Activated naive CD8-positive, alpha-beta T cell treated with anti-CD3 and anti-CD28 coated beads for 36 hours (primary cell): ENCODE measurements around the gene BLCAP. TPM values are rescaled to one million over a fixed set of nuclear protein-coding genes. Genes with fewer than 3 reads are reported as not detected.
"Not testable (repeated sequence)": the region's sequence is repeated elsewhere in the genome, so short reads cannot be mapped to it uniquely, and the experiment has no call there.

Experiments
- DNase-seq: peaks from one replicate; pipeline ENCODE4 v3.0.0; 2021
- H3K27ac Mint-ChIP-seq: one replicate; pipeline ENCODE4 v1.8.0; 2022; ENCODE audit warnings: mild to moderate bottlenecking, moderate library complexity, mixed read lengths
- H3K27me3 Mint-ChIP-seq: one replicate; pipeline ENCODE4 v1.8.0; 2022; ENCODE audit warnings: mild to moderate bottlenecking, mixed read lengths
- H3K36me3 Mint-ChIP-seq: one replicate; pipeline ENCODE4 v1.8.0; 2021; ENCODE audit warnings: mild to moderate bottlenecking, mixed read lengths
- H3K4me1 Mint-ChIP-seq: one replicate; pipeline ENCODE4 v1.8.0; 2021; ENCODE audit warnings: mixed read lengths
- H3K4me3 Mint-ChIP-seq: one replicate; pipeline ENCODE4 v1.8.0; 2022; ENCODE audit warnings: mild to moderate bottlenecking, moderate library complexity, mixed read lengths
- H3K9me3 Mint-ChIP-seq: one replicate; pipeline ENCODE4 v1.8.0; 2022; ENCODE audit warnings: mixed read lengths
- total RNA-seq, 2 experiments: library from RNA; stranded (reverse); gene quantifications; one replicate each; pipeline ENCODE4 v1.2.3, GENCODE V29; 2021

The BLCAP gene
- total RNA-seq, 2 experiments from 2014 or later: 29.4 to 30.9 TPM

DNA sequence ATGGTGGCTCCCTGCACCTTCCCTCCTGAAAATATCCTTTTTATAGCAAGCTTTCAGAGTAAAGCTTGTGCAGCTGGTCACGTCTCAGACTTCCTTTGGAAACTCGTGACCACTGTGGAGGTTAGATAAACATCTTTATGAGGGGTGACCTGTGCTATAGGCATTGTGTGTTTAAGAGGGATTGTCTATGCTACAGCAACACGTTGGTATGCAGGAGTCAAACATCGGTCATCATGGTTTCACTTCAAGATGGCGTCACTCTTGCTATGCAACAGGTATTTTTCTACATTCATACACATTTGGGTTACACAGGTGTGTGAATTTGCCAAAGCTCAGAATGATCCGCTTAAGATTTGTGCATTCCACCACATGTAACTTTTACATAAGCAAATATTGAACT lies 14.6 kb upstream of the BLCAP start:
- no peaks in the 10 kb centered on the region for H3K9me3 Mint-ChIP-seq
- DNase-seq: no peak
- no peak overlapping the region for H3K27ac Mint-ChIP-seq
- no peak overlapping the region for H3K4me3 Mint-ChIP-seq
- H3K27me3 Mint-ChIP-seq: peaks cover 18% of the 10 kb centered on the region
- no peaks in the 10 kb centered on the region for H3K36me3 Mint-ChIP-seq
- no peaks in the 10 kb centered on the region for H3K4me1 Mint-ChIP-seq

DNA sequence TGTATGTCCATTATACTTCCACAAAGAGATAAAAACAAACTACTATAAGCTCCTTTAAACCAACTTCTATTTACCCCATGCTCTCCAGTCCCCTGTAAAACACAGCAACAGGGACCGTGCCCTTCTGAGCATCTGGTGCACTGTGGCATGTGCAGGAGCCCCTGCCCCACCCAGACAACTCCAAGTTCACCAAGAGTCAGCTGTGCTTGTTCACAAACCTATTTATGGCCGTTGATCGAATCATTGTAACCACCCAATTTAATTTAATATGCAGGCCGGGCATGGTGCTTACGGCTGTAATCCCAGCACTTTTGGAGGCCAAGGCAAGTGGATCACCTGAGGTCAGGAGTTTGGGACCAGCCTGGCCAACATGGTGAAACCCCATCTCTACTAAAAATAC lies 13.7 kb upstream of the BLCAP start:
- no peaks in the 10 kb centered on the region for H3K4me1 Mint-ChIP-seq
- no peaks in the 10 kb centered on the region for H3K36me3 Mint-ChIP-seq
- H3K27me3 Mint-ChIP-seq: peaks cover 22% of the 10 kb centered on the region
- no peak for DNase-seq
- H3K9me3 Mint-ChIP-seq: no peaks in the 10 kb centered on the region
- no peak overlapping the region for H3K27ac Mint-ChIP-seq
- no peak overlapping the region for H3K4me3 Mint-ChIP-seq

DNA sequence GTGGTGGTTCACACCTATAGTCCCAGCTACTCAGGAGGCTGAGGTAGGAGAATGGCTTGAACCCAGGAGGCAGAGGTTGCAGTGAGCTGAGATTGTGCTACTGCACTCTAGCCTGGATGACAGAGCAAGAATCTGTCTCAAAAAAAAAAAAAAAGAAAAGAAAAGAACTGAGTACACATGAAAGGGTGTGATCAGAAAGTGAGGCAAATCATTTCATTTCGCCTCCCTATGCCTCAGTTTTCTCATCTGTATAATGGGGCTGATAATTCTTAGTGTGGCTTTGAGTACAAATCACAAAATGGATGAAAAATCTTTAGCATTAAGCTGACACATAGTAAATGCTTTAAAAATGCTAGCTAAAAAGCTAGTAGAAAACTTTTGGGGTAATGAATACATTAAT lies 13.2 kb upstream of the BLCAP start:
- H3K9me3 Mint-ChIP-seq, H3K4me1 Mint-ChIP-seq, H3K27ac Mint-ChIP-seq, H3K4me3 Mint-ChIP-seq, DNase-seq, H3K36me3 Mint-ChIP-seq: not testable (repeated sequence)
- H3K27me3 Mint-ChIP-seq: peaks cover 22% of the 10 kb centered on the region

DNA sequence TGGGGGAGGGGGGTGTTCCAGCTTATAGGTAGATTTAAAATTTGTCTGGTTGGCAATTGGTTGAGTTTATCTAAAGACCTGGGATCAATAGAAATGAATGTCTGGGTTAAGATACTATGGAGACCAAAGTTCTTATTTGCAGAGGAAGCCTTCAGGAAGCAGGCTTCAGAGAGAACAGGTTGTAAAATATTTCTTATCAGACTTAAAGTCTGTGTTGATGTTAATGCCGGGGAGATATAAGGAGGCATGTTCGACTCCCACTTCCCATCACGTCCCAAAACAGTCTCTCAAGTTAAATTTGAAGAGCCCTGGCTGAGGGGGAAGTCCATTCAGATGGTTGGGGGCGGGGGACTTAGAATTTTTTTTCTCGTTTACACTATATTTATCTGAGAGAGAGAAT lies 12.3 kb upstream of the BLCAP start:
- H3K9me3 Mint-ChIP-seq: no peaks in the 10 kb centered on the region
- H3K27me3 Mint-ChIP-seq: peaks cover 22% of the 10 kb centered on the region
- H3K27ac Mint-ChIP-seq: no peak overlapping the region
- peaks cover 5% of the 10 kb centered on the region for H3K4me1 Mint-ChIP-seq
- no peak for DNase-seq
- no peak overlapping the region for H3K4me3 Mint-ChIP-seq
- no peaks in the 10 kb centered on the region for H3K36me3 Mint-ChIP-seq

DNA sequence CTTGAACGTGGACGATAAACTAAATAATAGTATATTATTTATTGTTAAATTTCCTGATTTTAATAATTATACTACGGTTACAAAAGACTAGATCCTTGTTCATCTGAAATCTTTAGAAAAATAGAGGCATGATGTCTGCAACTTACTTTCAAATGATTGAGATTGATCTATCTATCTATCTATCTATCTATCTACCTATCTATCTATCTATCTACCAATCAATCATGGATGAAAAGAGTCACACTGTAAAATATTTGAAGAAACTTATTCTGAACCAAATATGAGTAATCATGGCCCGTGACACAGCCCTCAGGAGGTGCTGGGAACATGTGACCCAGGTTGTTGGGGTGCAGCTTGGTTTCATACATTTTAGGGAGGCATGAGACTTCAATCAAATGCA lies 11.7 kb upstream of the BLCAP start:
- Mint-ChIP-seq H3K4me3 (no peak overlapping the region), H3K36me3 (no peaks in the 10 kb centered on the region), H3K27me3 (peaks cover 22% of the 10 kb centered on the region), H3K27ac (no peak overlapping the region), H3K9me3 (no peaks in the 10 kb centered on the region), H3K4me1 (peaks cover 9% of the 10 kb centered on the region)
- no peak for DNase-seq

DNA sequence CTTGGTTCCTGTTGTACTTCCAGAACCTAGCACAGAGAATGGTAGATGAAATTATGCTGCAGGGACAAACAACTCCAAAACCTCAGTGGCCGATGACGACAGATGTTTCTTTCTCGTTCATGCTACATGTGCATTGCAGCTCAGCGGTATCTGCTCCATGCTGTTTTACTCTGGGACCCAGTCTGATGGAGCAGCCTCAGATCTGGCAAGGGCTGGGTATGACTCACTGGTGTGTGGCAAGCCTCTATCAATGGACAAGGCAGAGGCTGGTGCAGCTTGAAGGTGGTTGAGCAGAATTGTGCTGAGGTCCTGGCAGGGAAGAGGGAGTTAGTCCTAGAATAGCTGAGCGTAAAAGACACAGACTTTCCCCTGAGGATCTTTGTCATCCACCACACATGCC lies 10.3 kb upstream of the BLCAP start:
- Mint-ChIP-seq H3K9me3 (no peaks in the 10 kb centered on the region), H3K4me3 (no peak overlapping the region), H3K36me3 (no peaks in the 10 kb centered on the region), H3K4me1 (peaks cover 12% of the 10 kb centered on the region), H3K27me3 (peaks cover 17% of the 10 kb centered on the region), H3K27ac (no peak overlapping the region)
- no peak for DNase-seq

DNA sequence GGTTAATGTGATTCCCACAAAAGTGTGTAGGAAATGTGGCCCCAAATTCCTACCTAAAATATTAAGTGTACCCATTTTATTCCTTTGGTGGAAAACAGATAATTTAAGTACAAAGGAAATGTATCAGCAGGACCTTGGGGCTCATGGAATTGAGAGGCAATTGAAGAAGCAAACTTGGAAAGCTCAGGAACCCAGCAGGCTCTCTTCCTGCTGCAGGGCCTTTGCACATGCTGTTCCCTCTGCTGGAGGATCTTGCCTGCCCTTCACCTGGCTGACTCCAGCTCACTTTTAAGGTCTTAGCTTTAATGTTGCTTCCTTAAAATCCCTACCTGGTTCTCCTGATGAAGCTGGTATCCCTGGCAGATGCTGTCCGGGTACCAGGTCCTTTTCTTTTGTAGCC lies 9.8 kb upstream of the BLCAP start:
- Mint-ChIP-seq H3K27me3 (peaks cover 17% of the 10 kb centered on the region), H3K27ac (no peak overlapping the region), H3K4me3 (no peak overlapping the region), H3K4me1 (peaks cover 12% of the 10 kb centered on the region), H3K9me3 (no peaks in the 10 kb centered on the region), H3K36me3 (no peaks in the 10 kb centered on the region)
- no peak for DNase-seq

DNA sequence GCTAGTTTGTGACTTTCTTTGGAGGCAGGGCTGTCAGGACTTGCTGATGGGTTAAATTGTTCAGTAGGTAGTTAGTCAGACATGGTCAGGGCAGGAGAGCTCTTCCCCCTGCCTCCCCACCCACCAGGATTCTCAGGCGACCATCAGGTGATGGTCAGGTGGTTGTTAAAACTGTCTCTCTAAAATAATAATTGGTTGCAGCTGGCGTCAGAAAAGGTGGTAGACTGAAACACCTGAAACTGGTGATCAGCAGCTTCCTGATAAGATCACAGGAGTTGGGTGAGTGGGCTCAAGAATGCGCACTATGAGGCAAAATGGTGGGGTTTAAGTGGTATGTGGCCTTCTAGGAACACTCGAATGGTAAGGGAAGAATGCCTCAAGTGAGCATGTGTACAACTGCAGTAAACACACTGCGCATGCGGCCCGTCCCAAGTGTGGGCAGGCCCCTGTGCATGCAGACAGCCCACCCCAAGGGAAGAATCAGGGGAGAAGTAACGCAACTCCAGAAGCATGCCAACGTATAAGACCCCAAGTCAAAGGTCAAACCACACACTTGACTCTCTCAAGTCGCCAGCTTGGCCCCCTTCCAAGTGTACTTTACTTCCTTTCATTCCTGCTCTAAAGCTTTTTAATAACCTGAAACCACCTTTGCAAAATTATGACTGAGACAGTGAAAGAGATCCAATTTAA lies 7.9 kb upstream of the BLCAP start:
- peaks cover 17% of the 10 kb centered on the region for H3K27me3 Mint-ChIP-seq
- peaks cover 12% of the 10 kb centered on the region for H3K4me1 Mint-ChIP-seq
- H3K4me3 Mint-ChIP-seq: no peak overlapping the region
- no peaks in the 10 kb centered on the region for H3K36me3 Mint-ChIP-seq
- no peak overlapping the region for H3K27ac Mint-ChIP-seq
- DNase-seq: no peak
- H3K9me3 Mint-ChIP-seq: no peaks in the 10 kb centered on the region

DNA sequence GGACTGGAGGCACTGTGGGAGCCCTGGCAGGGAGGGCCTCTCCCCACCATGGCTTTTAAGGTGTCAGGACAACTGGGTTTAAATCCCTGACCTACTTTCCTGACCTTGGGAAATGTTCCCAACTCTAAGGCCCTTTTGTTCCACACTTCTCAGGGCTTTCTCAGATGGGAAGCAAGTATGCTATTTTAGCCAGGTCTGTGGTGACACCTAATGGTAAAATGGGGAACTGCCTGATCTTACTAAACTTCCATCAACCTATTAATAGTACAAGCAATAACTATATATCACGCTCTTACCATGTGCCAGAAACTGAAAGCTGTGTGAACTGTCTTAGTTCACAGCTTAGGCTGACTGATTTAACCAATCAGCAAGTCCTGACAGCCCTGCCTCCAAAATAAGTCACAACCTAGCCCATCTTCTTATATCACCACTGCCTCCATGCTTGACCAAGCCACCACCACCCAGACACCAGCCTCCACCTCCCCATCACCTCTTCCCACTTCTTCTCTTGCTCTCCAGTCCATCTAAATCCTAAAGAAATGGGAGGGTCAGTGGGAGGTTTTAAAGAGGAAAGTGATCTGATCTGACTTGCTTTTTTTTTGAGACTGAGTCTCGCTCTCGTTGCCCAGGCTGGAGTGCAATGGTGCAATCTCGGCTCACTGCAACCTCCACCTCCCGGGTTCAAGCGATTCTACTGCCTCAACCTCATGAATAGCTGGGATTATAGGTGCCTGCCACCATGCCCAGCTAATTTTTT lies 6.9 kb upstream of the BLCAP start:
- no peaks in the 10 kb centered on the region for H3K9me3 Mint-ChIP-seq
- peak overlapping the region; percentile 13 for H3K4me3 Mint-ChIP-seq
- no peaks in the 10 kb centered on the region for H3K36me3 Mint-ChIP-seq
- H3K27ac Mint-ChIP-seq: no peak overlapping the region
- peaks cover 17% of the 10 kb centered on the region for H3K27me3 Mint-ChIP-seq
- H3K4me1 Mint-ChIP-seq: peaks cover 12% of the 10 kb centered on the region
- DNase-seq: peak; percentile 31

DNA sequence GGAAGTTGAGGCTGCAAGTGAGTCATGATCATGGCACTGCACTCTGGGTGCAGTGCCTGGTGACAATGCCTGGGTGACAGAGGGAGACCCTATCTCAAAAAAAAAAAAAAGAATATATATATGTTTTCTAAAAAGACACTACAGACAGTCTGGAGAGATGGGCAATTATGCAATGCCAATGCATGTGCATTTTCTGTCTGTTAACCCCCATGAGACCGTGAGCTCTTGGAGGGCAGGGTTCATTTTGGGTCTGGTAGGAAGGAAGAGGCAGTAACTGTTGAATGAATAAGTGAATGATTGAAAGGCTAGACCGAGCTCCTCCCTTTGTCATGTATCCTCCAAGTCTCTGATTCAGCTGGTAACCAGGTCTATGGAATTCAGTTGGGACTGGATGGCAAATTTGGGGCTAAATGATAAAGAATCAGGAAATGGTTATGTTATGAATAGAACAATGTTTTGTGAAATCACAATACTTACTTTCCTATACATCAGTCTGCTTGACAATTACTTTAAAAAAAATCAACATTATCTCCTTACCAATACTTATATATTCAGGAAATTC lies 5.6 kb upstream of the BLCAP start:
- Mint-ChIP-seq H3K9me3 (no peaks in the 10 kb centered on the region), H3K27me3 (peaks cover 9% of the 10 kb centered on the region), H3K36me3 (no peaks in the 10 kb centered on the region), H3K4me3 (no peak overlapping the region), H3K27ac (no peak overlapping the region), H3K4me1 (peaks cover 20% of the 10 kb centered on the region)
- DNase-seq: no peak

DNA sequence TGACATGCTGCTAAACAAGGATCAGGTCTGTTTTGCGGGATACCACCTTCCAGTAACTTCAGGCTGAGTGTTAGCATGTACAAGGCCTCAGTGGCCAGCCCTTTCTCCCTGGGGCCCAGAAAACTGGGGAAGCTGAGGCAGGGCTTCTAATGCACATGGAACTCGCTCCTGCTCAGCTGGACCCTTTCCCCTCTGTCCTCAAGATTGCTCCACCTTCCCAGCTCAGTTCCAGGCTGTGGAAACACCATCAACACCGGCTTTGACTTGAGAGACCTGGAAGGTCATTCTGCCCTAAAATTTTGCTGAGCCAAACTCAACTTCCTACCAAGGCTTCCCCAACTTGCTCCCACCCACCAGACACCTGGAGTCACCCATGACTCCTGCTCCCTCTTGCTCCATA lies 4.2 kb upstream of the BLCAP start:
- H3K9me3 Mint-ChIP-seq: no peaks in the 10 kb centered on the region
- H3K4me1 Mint-ChIP-seq: peaks cover 22% of the 10 kb centered on the region
- no peak overlapping the region for H3K27ac Mint-ChIP-seq
- DNase-seq: no peak
- H3K27me3 Mint-ChIP-seq: peaks cover 2% of the 10 kb centered on the region
- H3K4me3 Mint-ChIP-seq: no peak overlapping the region
- no peaks in the 10 kb centered on the region for H3K36me3 Mint-ChIP-seq

DNA sequence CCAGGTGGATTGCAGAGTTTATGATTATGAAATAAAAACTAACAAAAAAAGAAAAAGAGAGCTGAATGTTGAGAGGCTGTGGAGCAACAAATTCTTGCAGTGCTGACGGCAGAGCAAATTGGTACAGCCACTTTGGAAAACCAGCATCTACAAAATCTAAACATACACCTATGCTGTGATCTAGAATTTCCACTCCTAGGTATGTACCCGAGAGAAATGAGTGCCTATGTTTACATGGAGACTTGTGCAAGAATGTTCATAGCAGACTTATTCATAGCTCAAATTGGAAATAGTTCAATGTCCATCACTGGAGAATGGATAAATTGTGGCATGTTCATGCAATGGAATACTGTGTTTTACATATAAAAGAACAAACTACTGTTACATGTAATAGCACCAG lies 3.0 kb upstream of the BLCAP start:
- DNase-seq: no peak
- no peaks in the 10 kb centered on the region for H3K27me3 Mint-ChIP-seq
- H3K27ac Mint-ChIP-seq: no peak overlapping the region
- H3K36me3 Mint-ChIP-seq: peaks cover 3% of the 10 kb centered on the region
- H3K4me3 Mint-ChIP-seq: no peak overlapping the region
- H3K9me3 Mint-ChIP-seq: no peaks in the 10 kb centered on the region
- peaks cover 32% of the 10 kb centered on the region for H3K4me1 Mint-ChIP-seq

DNA sequence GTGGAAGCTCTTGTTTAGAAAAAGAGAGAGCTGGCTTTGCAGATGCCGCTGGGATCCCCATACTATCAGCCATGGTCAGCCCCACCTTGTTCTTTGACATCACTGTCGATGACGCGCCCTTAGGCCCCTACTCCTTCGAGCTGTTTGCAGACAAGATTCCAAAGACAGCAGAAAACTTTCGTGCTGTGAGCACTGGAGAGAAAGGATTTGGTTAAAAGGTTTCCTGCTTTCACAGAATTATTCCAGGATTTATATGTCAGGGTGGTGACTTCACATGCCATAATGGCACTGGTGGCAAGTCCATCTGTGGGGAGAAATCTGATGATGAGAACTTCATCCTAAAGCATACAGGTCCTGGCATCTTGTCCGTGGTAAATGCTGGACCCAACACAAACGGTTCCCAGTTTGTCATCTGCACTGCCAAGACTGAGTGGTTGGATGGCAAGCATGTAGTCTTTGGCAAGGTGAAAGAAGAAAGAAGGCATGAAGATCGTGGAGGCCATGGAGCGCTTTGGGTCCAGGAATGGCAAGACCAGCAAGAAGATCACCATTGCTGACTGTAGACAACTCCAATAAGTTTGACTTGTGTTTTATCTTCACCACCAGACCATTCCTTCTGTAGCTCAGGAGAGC lies 2.4 kb upstream of the BLCAP start:
- no peak for DNase-seq

DNA sequence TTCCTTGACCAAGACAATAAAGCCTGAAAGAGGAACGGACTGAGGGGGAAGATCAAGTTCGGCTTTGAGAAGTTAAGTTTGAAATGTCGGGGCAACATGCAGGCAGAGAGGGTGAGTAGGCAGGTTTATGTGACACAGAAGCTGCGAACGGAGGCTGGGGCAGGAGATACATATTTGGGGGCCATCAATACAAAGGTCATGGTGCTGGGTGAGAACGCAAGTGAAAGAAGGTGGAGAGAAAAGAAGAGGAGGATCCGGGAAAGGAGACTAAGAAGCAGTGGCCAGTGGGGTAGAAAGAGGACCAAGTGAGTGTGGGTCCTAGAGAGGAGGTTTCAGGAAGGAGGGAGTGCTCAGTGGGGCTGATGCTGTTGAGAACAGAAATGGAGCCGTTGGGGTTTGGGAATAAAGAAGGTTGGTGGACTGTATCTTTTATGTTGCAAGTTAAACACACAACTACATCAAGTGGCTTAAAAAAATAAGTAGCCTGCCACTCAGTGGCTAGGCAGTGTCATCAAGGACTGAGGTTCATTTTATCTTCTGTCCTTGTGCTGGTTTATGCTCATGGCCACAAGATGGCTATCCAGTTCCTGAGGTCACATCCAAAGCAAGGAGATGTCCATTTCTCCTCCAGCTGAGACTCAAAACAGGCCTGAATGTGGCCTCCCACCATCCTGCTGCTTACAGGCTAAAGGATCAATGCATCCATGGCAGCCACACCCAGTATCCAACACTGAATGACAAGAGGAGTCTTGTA lies 1.7 kb upstream of the BLCAP start:
- Mint-ChIP-seq H3K36me3 (peaks cover 5% of the 10 kb centered on the region), H3K4me1 (peaks cover 36% of the 10 kb centered on the region), H3K27ac (no peak overlapping the region), H3K9me3 (no peaks in the 10 kb centered on the region), H3K4me3 (peak overlapping the region; percentile 92), H3K27me3 (no peaks in the 10 kb centered on the region)
- DNase-seq: no peak

More for the DNA sequence above, 2.4 kb upstream of the BLCAP start:
- no peaks in the 10 kb centered on the region for H3K9me3 Mint-ChIP-seq
- H3K27ac Mint-ChIP-seq: no peak overlapping the region
- H3K4me3 Mint-ChIP-seq: no peak overlapping the region
- H3K27me3 Mint-ChIP-seq: no peaks in the 10 kb centered on the region
- H3K36me3 Mint-ChIP-seq: peaks cover 3% of the 10 kb centered on the region
- peaks cover 33% of the 10 kb centered on the region for H3K4me1 Mint-ChIP-seq
